ENCODE data around the gene COQ2. TPM values are rescaled to one million over a fixed set of nuclear protein-coding genes. Genes with fewer than 3 reads are reported as not detected.
"Not testable (repeated sequence)": the region's sequence is repeated elsewhere in the genome, so short reads cannot be mapped to it uniquely, and the experiment has no call there.

COQ2 gene
- total RNA-seq, 3 donors from 2014 or later = 13.3 to 16.4 (median 15.0) TPM

DNA sequence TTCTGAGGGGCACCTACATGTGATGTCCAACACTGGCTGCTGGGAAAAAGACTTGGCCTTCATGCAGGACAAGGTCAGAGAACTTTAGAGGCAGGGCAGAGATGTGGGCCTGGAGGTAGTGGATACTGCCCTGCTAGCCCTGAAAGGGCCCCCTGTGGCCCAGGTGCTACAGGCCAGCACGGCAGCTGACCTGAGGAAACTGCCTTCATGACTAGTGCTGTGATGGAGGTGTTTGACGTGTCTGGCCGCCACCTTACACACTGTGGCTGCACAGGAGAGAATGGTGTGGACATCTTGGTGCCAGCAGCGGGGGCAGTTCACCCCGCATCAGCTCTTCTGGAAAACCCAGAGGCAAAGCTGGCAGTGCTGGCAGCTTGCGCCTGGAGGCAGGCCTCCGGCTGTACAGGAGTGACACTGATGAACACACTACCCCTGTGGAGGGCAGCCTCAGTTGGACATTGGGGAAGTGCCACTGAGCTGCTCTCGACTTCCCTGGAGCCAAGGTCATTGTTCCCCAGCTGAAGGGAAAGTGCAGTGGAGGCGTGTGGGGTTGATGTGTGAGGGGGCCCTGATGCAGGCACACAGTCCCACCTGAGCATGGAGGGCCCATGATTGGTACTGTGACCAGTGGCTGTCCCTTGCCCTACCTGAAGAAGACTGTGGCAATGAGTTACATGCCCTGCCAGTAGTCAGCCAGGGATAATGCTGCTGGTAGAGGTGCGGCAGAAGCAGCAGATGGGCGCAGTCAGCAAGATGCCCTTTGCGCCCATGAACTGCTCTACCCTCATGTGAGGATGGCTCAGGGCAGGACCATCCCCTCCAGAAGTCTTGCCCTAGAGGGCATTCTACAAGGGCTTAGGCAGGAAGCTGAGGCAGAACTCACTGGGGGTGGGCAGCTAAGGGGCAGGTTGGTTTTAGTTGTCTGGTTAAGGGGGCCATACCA, 36.9 kb downstream of the COQ2 start:
- peaks cover 20% of the 10 kb centered on the region for H3K4me1 Mint-ChIP-seq (ENCODE audit: low read depth)
- ATAC-seq (no peak), DNase-seq (no peak)
- peaks cover 3% of the 10 kb centered on the region for H3K27me3 Mint-ChIP-seq (ENCODE audit: low read depth)
- peaks cover 6% of the 10 kb centered on the region for H3K36me3 Mint-ChIP-seq (ENCODE audit: insufficient read depth)
- H3K4me3 Mint-ChIP-seq = no peak overlapping the region
- H3K9me3 Mint-ChIP-seq = no peaks in the 10 kb centered on the region

DNA sequence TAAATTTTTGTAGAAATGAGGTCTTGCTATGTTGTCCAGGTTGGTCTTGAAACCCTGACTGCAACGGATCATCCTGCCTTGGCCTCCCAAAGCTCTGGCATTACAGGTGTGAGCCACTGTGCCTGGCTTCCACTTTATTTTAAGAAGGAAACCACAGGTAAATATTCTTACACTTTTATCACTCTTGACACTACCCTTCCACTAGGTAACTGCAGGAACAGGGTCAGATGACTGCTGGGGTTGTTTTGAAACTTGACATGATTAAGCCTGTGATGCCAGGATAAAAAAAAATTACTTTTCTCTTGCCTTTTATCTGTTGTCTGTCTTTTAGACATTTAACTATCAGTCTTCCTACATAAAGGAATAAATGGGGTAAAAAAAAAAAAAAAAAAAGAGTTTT, 43.5 kb downstream of the COQ2 start:
- H3K4me1 Mint-ChIP-seq (ENCODE audit: low read depth) = peaks cover 30% of the 10 kb centered on the region
- DNase-seq = no peak

DNA sequence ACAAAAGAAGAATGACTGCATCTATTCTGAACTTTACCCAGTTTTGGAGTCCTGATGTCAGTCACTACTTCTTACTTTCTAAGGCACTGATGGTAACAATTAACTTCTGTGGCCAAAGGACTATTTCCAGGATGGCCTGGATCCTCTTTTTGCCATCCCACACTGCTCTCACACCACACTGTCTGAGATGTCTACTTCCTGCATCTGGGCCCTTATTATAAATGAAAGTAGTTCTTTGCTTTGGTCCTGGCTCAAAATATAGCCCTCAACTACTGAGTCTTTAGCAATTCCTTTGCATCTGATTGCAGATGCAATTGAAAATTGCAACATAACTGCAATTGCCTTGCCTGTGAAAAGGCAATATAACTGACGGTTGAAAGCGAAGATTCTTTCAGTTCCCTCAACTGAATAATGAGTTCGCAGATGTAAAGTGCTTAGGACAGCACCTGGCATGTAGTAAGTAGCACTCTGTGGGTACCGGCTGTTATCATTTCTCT, 44.2 kb downstream of the COQ2 start:
- peaks cover 37% of the 10 kb centered on the region for H3K4me1 Mint-ChIP-seq (ENCODE audit: low read depth)
- DNase-seq (no peak), ATAC-seq (no peak)
- no peaks in the 10 kb centered on the region for H3K9me3 Mint-ChIP-seq
- peaks cover 3% of the 10 kb centered on the region for H3K27me3 Mint-ChIP-seq (ENCODE audit: low read depth)
- no peak overlapping the region for H3K4me3 Mint-ChIP-seq
- peaks cover 8% of the 10 kb centered on the region for H3K36me3 Mint-ChIP-seq (ENCODE audit: insufficient read depth)

More for the DNA sequence above, 43.5 kb downstream of the COQ2 start:
- ATAC-seq = no peak
- no peaks in the 10 kb centered on the region for H3K9me3 Mint-ChIP-seq
- H3K4me3 Mint-ChIP-seq = no peak overlapping the region
- peaks cover 3% of the 10 kb centered on the region for H3K27me3 Mint-ChIP-seq (ENCODE audit: low read depth)
- H3K36me3 Mint-ChIP-seq (ENCODE audit: insufficient read depth) = peaks cover 8% of the 10 kb centered on the region

DNA sequence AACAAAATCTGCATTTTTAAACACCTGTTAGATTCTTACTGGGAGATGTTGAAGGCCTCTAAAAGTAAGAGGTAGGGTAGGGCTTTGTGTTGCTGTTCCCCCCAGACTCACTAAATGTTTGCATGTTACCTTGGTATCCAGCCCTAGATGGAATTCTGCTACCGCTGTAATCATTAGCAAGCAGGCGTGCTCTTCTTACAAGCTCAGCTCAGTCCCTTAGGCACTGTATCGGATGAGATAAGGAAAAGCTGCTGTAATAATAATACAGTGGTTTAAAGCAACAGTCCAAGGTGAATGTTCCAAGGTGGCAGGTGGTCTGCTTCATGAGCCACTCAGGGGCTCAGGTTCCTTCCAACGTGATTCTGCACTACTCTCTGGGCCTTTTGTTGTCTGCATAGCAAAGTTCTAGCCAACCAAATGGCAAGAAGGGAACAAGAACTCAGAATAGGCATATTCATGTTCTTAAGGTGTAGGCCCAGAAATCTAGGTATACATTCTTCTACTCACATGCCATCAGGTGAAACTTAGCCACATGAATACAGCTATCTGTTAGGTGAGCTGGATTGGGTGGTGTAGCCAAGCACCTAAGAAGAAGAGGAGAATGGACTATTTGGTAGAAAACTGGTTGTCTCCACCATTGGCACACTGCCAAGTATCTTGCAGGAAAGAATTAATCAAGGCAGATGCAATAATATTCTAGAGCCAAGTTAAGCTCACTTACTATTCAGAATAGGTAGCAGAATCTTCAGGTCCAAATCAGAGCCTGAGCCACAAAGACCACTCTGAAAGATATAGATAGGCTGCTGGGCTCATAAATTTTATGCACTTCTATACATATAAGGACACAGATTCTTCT, 46.0 kb downstream of the COQ2 start:
- Mint-ChIP-seq H3K36me3 (ENCODE audit: insufficient read depth) (peaks cover 7% of the 10 kb centered on the region), H3K9me3 (no peaks in the 10 kb centered on the region)

DNA sequence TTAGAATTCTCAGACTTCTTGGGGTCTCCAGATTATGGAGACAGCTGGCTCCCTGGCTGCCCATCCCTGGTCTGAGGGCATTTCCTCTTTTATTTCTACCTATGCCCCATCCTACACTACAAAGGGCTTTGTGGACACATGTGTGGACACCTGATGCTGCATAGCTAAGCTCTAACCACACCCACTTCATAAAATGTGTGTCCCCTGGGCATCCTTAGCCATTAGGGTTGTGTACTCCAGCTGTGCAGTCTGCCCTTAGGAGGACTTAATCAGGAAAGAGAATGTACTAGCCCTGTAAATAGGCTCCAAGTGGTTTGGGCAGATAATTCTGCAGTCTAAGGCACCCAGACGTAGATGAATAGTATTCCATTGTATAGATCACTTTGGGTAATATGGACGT, 47.0 kb downstream of the COQ2 start:
- H3K4me1 Mint-ChIP-seq (ENCODE audit: low read depth) = peaks cover 52% of the 10 kb centered on the region
- H3K9me3 Mint-ChIP-seq = no peaks in the 10 kb centered on the region

More for the DNA sequence above, 46.0 kb downstream of the COQ2 start:
- ATAC-seq (no peak), DNase-seq (no peak)
- peaks cover 2% of the 10 kb centered on the region for H3K27me3 Mint-ChIP-seq (ENCODE audit: low read depth)
- H3K4me1 Mint-ChIP-seq (ENCODE audit: low read depth) = peaks cover 47% of the 10 kb centered on the region
- H3K4me3 Mint-ChIP-seq = no peak overlapping the region

DNA sequence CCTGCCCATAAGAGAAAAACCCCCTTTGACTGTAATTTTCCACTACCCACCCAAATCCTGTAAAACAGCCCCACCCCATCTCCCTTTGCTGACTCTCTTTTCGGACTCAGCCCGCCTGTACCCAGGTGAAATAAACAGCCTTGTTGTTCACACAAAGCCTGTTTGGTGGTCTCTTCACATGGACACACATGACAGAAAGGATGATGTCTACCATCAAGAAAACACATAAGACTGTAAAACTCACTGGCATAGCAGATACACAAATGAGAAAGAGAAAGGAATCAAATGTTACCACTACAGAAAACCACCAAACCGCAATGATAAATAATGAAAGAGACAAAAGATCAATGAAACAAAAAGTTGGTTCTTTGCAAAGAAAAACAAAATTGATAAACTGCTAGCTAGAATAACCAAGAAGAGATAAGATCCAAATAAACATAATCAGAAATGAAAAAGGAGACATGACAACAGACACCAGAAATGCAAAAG, 48.9 kb downstream of the COQ2 start:
- not testable (repeated sequence) for H3K36me3 Mint-ChIP-seq (ENCODE audit: insufficient read depth); H3K9me3 Mint-ChIP-seq; DNase-seq; H3K27me3 Mint-ChIP-seq (ENCODE audit: low read depth)
- H3K4me1 Mint-ChIP-seq (ENCODE audit: low read depth) = peaks cover 57% of the 10 kb centered on the region
- peak; percentile 78 to 83 for ATAC-seq
- H3K4me3 Mint-ChIP-seq = peak overlapping the region; percentile 75

More for the DNA sequence above, 47.0 kb downstream of the COQ2 start:
- no peak overlapping the region for H3K4me3 Mint-ChIP-seq
- DNase-seq = no peak
- H3K36me3 Mint-ChIP-seq (ENCODE audit: insufficient read depth) = peaks cover 5% of the 10 kb centered on the region
- ATAC-seq = no peak
- peaks cover 2% of the 10 kb centered on the region for H3K27me3 Mint-ChIP-seq (ENCODE audit: low read depth)

DNA sequence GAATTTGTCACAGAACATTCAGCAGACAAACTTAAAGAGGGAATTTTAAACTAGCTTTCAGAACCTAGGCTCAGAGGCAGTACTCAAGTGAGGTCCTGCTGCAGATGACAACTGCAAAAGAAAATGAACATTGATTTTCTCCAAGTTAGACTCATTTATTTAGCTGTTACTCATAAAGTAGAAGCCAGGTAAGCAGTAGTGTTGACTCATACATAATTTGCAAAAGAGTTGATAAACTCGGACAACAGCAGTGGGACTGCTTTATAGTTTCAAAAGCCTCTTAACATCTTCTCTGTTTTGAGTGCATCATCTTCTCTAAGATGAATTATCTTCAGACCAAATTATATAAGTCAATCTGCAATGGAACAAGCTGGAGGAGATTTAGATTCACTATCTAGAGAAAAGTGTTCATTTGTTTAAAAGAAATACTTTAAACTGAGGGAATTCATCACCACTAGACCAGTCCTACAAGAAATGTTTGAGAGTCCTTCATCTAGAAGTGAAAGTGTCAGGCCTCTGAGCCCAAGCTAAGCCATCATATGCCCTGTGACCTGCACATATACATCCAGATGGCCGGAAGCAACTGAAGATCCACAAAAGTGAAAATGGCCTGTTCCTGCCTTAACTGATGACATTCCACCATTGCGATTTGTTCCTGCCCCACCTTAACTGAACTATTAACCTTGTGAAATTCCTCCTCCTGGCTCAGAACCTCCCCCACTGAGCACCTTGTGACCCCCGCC, 49.5 kb downstream of the COQ2 start:
- peak; percentile 59 to 68 for ATAC-seq
- H3K4me1 Mint-ChIP-seq (ENCODE audit: low read depth) = peaks cover 52% of the 10 kb centered on the region

DNA sequence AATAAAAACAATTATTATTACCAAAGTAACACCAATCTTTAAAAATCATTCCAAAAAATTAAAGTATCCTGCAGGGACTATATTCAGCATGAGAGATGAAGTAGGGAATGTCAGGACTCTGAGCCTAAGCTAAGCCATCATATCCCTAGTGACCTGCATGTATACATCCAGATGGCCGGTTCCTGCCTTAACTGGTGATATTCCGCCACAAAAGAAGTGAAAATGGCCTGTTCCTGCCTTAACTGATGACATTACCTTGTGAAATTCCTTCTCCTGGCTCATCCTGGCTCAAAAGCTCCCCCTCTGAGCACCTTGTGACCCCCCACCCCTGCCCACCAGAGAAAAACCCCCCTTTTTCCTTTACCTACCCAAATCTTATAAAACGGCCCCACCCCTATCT, 50.2 kb downstream of the COQ2 start:
- H3K9me3 Mint-ChIP-seq; H3K27me3 Mint-ChIP-seq (ENCODE audit: low read depth); H3K4me3 Mint-ChIP-seq; DNase-seq; ATAC-seq; H3K36me3 Mint-ChIP-seq (ENCODE audit: insufficient read depth): not testable (repeated sequence)
- peaks cover 50% of the 10 kb centered on the region for H3K4me1 Mint-ChIP-seq (ENCODE audit: low read depth)

More for the DNA sequence above, 49.5 kb downstream of the COQ2 start:
- DNase-seq = no peak
- Mint-ChIP-seq H3K9me3 (no peaks in the 10 kb centered on the region), H3K27me3 (ENCODE audit: low read depth) (peaks cover 3% of the 10 kb centered on the region), H3K4me3 (peak overlapping the region; percentile 75), H3K36me3 (ENCODE audit: insufficient read depth) (peaks cover 5% of the 10 kb centered on the region)

DNA sequence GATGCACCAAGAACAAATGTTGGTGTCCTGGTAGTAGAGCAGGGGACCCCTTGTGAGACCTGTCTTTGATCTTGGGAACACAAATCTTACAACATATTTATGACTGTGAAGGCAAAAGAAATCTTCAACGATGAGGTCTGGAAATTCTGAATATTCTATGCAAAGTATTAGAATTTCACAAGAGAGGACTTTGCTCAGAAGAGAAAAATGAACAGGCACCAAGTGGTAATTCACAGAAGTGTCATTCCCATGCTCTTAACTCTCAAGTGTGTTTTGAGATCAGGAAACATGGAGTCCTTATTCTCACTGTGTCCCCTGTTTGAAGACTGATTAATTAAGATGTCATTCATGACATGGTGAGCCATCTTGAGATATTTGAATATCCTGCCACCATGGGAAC, 52.5 kb downstream of the COQ2 start:
- Mint-ChIP-seq H3K4me3 (no peak overlapping the region), H3K36me3 (ENCODE audit: insufficient read depth) (peaks cover 5% of the 10 kb centered on the region), H3K9me3 (no peaks in the 10 kb centered on the region), H3K27me3 (ENCODE audit: low read depth) (peaks cover 3% of the 10 kb centered on the region), H3K4me1 (ENCODE audit: low read depth) (peaks cover 51% of the 10 kb centered on the region)
- DNase-seq = no peak
- no peak for ATAC-seq

DNA sequence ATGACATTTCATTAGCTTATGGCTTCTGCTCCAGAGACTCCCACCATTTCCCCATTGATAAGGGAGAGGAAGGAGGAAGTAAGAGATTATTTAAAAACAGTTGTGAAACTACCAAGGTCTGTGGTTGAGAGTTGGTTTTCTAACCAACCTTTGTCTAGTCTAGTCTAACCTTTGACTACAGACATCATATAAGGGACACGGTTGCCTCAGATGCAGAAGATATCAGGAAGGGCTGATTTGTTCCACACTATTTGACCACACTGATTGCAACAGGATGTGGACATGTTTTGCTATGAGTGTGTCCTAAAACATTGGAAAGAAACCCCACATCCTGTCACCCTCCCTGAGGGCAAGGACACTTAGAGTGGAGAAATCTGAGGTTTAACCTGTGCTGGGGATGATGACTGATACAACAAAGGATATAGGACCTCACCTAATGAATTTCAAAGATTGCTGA, 53.0 kb downstream of the COQ2 start:
- Mint-ChIP-seq H3K4me1 (ENCODE audit: low read depth) (peaks cover 53% of the 10 kb centered on the region), H3K27me3 (ENCODE audit: low read depth) (peaks cover 3% of the 10 kb centered on the region), H3K4me3 (no peak overlapping the region), H3K9me3 (no peaks in the 10 kb centered on the region), H3K36me3 (ENCODE audit: insufficient read depth) (peaks cover 5% of the 10 kb centered on the region)
- DNase-seq = no peak
- peak; percentile 36 to 66 for ATAC-seq

DNA sequence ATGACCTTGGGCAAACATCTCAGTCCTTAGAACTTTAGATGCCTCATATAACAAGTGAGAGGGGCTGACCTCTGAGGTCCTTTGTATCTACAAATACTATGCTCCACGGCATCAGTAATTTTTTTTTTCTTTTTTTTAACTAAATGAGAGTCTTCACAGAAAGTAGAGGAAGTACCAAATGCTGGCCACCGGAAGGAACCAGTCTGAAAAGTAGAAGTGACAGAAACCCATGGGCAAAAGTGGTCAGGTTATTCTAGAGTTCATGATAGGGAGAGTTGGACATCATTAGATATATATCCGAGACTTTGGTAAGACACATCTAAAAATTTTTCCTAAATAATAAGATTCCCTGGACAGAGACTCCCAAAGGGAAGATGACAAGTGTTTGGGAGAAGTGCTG, 53.7 kb downstream of the COQ2 start:
- Mint-ChIP-seq H3K27me3 (ENCODE audit: low read depth) (peaks cover 3% of the 10 kb centered on the region), H3K4me3 (no peak overlapping the region), H3K4me1 (ENCODE audit: low read depth) (peaks cover 47% of the 10 kb centered on the region), H3K9me3 (no peaks in the 10 kb centered on the region), H3K36me3 (ENCODE audit: insufficient read depth) (peaks cover 5% of the 10 kb centered on the region)
- no peak for ATAC-seq
- no peak for DNase-seq

DNA sequence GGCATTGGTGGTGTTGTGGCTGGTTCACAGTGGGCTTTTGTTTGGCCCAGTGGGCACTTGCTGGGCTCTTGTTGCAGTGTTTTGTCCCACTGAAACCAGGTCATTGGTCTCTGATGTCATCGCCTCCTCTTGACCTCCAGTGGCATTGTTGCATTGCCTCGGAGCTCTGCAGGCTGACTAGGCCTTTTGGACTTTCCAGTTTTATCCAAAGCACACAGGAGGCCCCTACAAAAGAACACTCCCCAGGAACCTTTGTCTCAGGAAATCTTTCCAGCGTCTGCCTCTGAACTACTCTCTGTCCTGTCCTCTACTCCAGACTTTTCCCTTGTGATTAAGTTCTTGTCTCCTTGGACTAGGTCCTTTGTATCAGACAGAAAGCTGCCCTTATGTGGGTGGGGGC, 54.8 kb downstream of the COQ2 start:
- H3K27me3 Mint-ChIP-seq (ENCODE audit: low read depth) = peaks cover 3% of the 10 kb centered on the region
- DNase-seq (no peak), ATAC-seq (no peak)
- peaks cover 5% of the 10 kb centered on the region for H3K36me3 Mint-ChIP-seq (ENCODE audit: insufficient read depth)
- H3K4me3 Mint-ChIP-seq = no peak overlapping the region
- no peaks in the 10 kb centered on the region for H3K9me3 Mint-ChIP-seq
- peaks cover 41% of the 10 kb centered on the region for H3K4me1 Mint-ChIP-seq (ENCODE audit: low read depth)

DNA sequence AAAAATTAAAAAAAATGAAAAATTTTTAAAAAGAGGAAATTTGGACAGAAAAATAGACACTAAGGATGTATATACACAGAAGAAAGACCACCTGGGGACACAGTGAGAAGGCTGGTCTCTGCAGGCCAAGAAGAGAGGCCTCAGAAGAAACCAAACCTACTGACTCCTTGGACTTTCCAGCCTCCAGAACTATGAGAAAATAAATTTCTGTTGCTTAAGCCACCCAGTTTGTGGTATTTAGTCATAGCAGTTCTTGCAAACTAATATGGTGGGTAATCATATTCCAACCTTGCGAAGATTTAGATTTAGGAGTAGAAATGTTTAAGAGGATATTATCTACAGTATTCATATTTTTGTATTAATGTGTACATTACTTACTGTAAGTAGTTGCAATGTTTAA, 56.4 kb downstream of the COQ2 start:
- Mint-ChIP-seq H3K36me3 (ENCODE audit: insufficient read depth) (peaks cover 3% of the 10 kb centered on the region), H3K27me3 (ENCODE audit: low read depth) (peaks cover 3% of the 10 kb centered on the region), H3K4me3 (no peak overlapping the region), H3K9me3 (no peaks in the 10 kb centered on the region), H3K4me1 (ENCODE audit: low read depth) (peaks cover 48% of the 10 kb centered on the region)
- ATAC-seq (no peak), DNase-seq (no peak)

All from activated T-cell treated with anti-CD3 and anti-CD28 coated beads, Interleukin-2, amount 50 U/mL, for 4 hours (primary cell).